Brain microvascular endothelial cell (primary cell): ENCODE results near the gene MAMLD1.

Experiments used
- DNase-seq: peaks from one replicate; pipeline ENCODE4 v3.0.0-alpha.2; 2020
- H3K27ac ChIP-seq: fragments of 250-450 bp; sonication (Bioruptor Pico); 2 replicates; pipeline ENCODE4 v1.5.1; 2020; ENCODE audit warnings: mild to moderate bottlenecking, moderate library complexity
- H3K27me3 ChIP-seq: fragments of 250-450 bp; sonication (Bioruptor Pico); replicated peaks from 2 replicates; pipeline ENCODE4 v1.5.1; 2020; ENCODE audit warnings: mild to moderate bottlenecking
- H3K36me3 ChIP-seq: fragments of 250-450 bp; sonication (Bioruptor Pico); replicated peaks from 2 replicates; pipeline ENCODE4 v1.5.1; 2020; ENCODE audit warnings: mild to moderate bottlenecking
- H3K4me3 ChIP-seq: 2 replicates; pipeline ENCODE4 v1.5.1; 2011; ENCODE audit warnings: low read depth, mild to moderate bottlenecking, control low read depth, low read length, moderate library complexity
- CTCF ChIP-seq: IDR thresholded peaks from 2 replicates; pipeline ENCODE4 v1.5.1; 2011; ENCODE audit warnings: low read depth, mild to moderate bottlenecking, moderate library complexity, low read length, control low read depth, inconsistent platforms; ENCODE audit errors: missing control alignments
- in situ Hi-C: cut with HindIII; loops from 2 replicates; pipeline ENCODE4 v1.10.0; 2017; ENCODE audit warnings: low sequenced_read_pairs, low pct_ligation_motif_present

MAMLD1 gene

GRCh38 chrX:150515801-150516200 is 152.7 kb downstream of the MAMLD1 start:
- no peak for DNase-seq
- Histone ChIP-seq H3K36me3 (no peaks in the 10 kb centered on the region), H3K4me3 (no peak overlapping the region), H3K27me3 (no peaks in the 10 kb centered on the region), H3K27ac (no peak overlapping the region)
- no peak for TF ChIP-seq CTCF
- in situ Hi-C loops: no loop called here

DNA sequence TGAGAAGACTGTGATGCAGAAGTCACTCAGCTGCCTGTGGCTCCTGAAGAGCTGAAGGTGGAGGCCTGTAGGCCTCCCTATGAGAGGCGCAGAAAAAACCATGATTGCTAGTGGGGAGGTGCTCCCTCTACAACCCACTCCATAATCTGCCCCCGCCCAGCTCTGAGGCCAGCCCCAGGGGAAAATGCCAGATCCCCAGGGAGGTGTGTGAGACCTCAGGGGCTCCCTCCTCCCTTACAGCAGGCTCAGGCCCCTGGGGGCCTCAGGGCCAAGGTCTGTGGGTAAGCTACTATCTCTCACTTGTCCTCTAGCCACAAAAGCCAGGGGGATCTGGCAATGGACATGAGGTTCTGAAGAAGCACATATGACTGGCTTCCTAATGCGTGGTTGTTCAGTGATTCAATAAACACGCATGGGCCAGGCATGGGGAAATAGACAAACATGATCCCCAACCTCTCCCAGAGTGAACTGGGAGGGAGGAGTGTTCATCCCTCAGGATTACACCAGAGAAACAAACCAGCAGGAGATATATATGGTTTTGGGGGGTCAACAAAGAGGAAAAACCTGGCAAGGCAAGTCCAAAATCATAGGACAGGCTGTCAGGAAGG is 154.3 kb downstream of the MAMLD1 start:
- Histone ChIP-seq H3K27ac (no peak overlapping the region), H3K27me3 (no peaks in the 10 kb centered on the region), H3K36me3 (no peaks in the 10 kb centered on the region), H3K4me3 (no peak overlapping the region)
- in situ Hi-C loops: no loop called here
- peak; percentile 26 for DNase-seq
- no peak for TF ChIP-seq CTCF

- TF ChIP-seq CTCF: no peak
- DNase-seq: no peak
- Histone ChIP-seq H3K4me3 (no peak overlapping the region), H3K36me3 (no peaks in the 10 kb centered on the region), H3K27me3 (no peaks in the 10 kb centered on the region), H3K27ac (no peak overlapping the region)
- in situ Hi-C loops: no loop called here
These were observed 159.4 kb downstream of the MAMLD1 start for GRCh38 chrX:150522494-150522893.

DNA sequence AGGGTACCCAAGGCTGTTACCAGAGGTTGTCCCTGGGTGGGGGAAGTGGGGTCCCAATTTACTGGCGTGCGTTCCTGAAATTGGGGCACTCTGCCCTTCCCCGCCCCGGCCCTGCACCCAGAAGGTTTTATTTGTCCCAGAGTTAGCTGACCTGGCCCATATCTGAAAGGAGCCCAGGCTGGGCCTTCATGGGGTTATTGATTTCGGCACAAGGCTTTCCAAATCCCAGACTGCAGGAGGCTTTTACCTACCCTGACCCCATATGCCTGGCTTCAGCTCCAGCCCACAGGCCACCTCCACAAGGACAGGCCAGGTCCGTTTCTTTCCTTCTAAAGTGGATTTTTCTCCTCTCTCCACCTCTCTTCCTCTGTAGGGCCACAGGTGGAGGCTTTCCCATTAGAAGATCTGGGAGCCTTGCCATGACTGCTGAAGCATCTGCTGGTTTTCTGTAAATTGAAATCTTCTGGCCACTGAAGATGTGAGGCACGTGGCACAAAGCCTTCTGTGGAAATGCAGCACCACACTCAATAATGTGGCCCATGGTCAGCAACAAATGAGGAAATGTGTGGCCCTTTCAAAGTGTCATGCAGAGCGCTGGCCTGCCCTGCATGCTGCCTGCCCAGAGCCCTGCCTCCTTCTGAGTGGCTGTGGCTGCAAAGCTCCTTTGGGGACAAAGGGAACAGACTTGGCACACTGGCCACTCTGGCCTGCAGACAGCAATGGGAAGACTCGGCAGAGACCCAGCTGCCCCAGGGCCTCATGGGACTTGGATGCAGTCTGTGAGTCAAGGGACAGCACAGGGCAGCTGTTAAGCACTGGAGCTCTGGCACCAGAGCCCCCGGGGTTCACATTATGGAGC is 162.2 kb downstream of the MAMLD1 start:
- no peak for DNase-seq
- Histone ChIP-seq H3K36me3 (no peaks in the 10 kb centered on the region), H3K4me3 (no peak overlapping the region), H3K27ac (no peak overlapping the region), H3K27me3 (no peaks in the 10 kb centered on the region)
- in situ Hi-C loops: no loop called here
- TF ChIP-seq CTCF: no peak

DNA sequence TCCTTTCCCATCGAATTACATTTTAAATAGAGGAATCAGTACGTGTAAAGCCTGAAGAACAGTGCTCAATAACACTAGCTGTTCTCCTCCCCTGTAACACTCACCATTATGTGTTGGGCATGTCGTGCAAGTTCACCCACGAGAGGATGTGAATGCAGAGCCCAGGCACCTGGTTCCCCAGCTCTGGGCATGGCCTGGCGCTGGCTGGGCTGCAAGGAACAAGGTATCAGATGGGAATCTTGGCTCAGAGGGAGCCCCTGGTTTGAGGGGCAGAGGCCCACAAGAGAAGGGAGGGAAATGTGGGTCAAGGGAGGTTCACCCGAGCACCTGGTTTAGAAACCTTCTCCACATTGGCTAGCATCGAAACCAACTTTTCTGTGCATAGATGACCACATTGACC is 163.6 kb downstream of the MAMLD1 start:
- no peak for DNase-seq
- H3K36me3 ChIP-seq: no peaks in the 10 kb centered on the region
- TF ChIP-seq CTCF: no peak
- no peaks in the 10 kb centered on the region for H3K27me3 ChIP-seq
- in situ Hi-C loops: no loop called here
- no peak overlapping the region for H3K27ac ChIP-seq
- H3K4me3 ChIP-seq: no peak overlapping the region

- TF ChIP-seq CTCF: no peak
- DNase-seq: no peak
- in situ Hi-C loops: no loop called here
- Histone ChIP-seq H3K27me3 (no peaks in the 10 kb centered on the region), H3K36me3 (no peaks in the 10 kb centered on the region), H3K27ac (no peak overlapping the region), H3K4me3 (no peak overlapping the region)
These were observed 164.0 kb downstream of the MAMLD1 start for GRCh38 chrX:150527108-150527507.
